OCI-LY7 (cell line): ENCODE data around the gene RNF220. TPM values are rescaled to one million over a fixed set of nuclear protein-coding genes. Genes with fewer than 3 reads are reported as not detected.

ENCODE experiments used
- BruUV-seq: library from RNA; stranded (reverse); fragments of 400-500 nt; replicated peaks from 2 replicates; lab custom pipeline; 2021; lab: Mats Ljungman, UMichigan
- CTCF ChIA-PET: fragments of 300-600 bp; sonication (Branson Sonifier 250); formaldehyde crosslinking; loops from one replicate; lab custom pipeline; 2022; ENCODE audit warnings: antibody characterized with exemption; ENCODE audit not compliant: unreplicated experiment; lab: Charles Lee
- POLR2A ChIA-PET: fragments of 300-600 bp; sonication (Branson Sonifier 250); formaldehyde crosslinking; loops from one replicate; lab custom pipeline; 2022; ENCODE audit warnings: antibody characterized with exemption; lab: Charles Lee
- DNase-seq: peaks from one replicate; pipeline ENCODE4 v3.0.0-alpha.2; 2015; ENCODE audit warnings: low spot score
- H2AFZ ChIP-seq: fragments of 200-600 bp; sonication (generic), shearing (Covaris generic); 2 replicates; pipeline ENCODE4 v1.6.1; 2014; ENCODE audit warnings: mild to moderate bottlenecking, antibody characterized with exemption, low read length, moderate library complexity
- H3K27ac ChIP-seq: fragments of 200-600 bp; sonication (generic); 2 replicates; pipeline ENCODE4 v1.5.1; 2014; ENCODE audit warnings: mixed run types, low read depth, mild to moderate bottlenecking, moderate library complexity, low read length, inconsistent platforms; ENCODE audit not compliant: poor library complexity, severe bottlenecking
- H3K36me3 ChIP-seq: fragments of 200-600 bp; sonication (generic); 2 replicates; pipeline ENCODE4 v1.6.1; 2014; ENCODE audit warnings: mild to moderate bottlenecking, antibody characterized with exemption, low read length, moderate library complexity, mixed read lengths; ENCODE audit not compliant: insufficient read depth
- H3K4me1 ChIP-seq: fragments of 200-600 bp; sonication (generic); 2 replicates; pipeline ENCODE4 v1.5.1; 2014; ENCODE audit warnings: mild to moderate bottlenecking, low read length; ENCODE audit not compliant: insufficient read depth, poor library complexity, severe bottlenecking
- H3K4me2 ChIP-seq: fragments of 200-600 bp; sonication (generic); 2 replicates; pipeline ENCODE4 v1.6.1; 2014; ENCODE audit warnings: mild to moderate bottlenecking, low read length
- H3K4me3 ChIP-seq: fragments of 200-600 bp; sonication (generic); 2 replicates; pipeline ENCODE4 v1.5.1; 2014; ENCODE audit warnings: mild to moderate bottlenecking, low read depth, low read length; ENCODE audit not compliant: poor library complexity, severe bottlenecking
- H3K79me2 ChIP-seq: fragments of 200-600 bp; sonication (generic); 2 replicates; pipeline ENCODE4 v1.6.1; 2016; ENCODE audit warnings: low read depth, mild to moderate bottlenecking, low read length, moderate library complexity, mixed read lengths; ENCODE audit not compliant: insufficient read depth
- H3K9me2 ChIP-seq: fragments of 200-600 bp; sonication (generic); 2 replicates; pipeline ENCODE4 v1.6.1; 2016; ENCODE audit warnings: mild to moderate bottlenecking, low read length, mixed read lengths; ENCODE audit not compliant: insufficient read depth
- H3K9me3 ChIP-seq: fragments of 200-600 bp; sonication (generic); 2 replicates; pipeline ENCODE4 v1.6.1; 2014; ENCODE audit warnings: mild to moderate bottlenecking, mixed run types, low read length, mixed read lengths
- H4K20me1 ChIP-seq: fragments of 200-600 bp; sonication (generic); 2 replicates; pipeline ENCODE4 v1.6.1; 2014; ENCODE audit warnings: mild to moderate bottlenecking, antibody characterized with exemption, low read length, moderate library complexity, mixed read lengths; ENCODE audit not compliant: insufficient read depth
- EZH2phosphoT487 ChIP-seq: fragments of 200-600 bp; sonication (generic); IDR thresholded peaks from 2 replicates; pipeline ENCODE4 v1.6.1; 2018; ENCODE audit warnings: low read depth, borderline replicate concordance, mild to moderate bottlenecking, mixed run types, antibody characterized with exemption, low read length, moderate library complexity, mixed read lengths
- intact Hi-C: fragments of 100-400 bp; cut with micrococcal nuclease; formaldehyde crosslinking; loops from one replicate; pipeline ENCODE4 v1.10.0; 2022; ENCODE audit not compliant: unreplicated experiment
- total RNA-seq, 2 experiments: library from RNA; depleted of rRNA in 1 of 2; stranded (reverse); fragments of >200 nt in 1 of 2; shearing (Covaris generic) in 1 of 2; gene quantifications; 2 replicates each; pipeline ENCODE4 v1.2.3, GENCODE V29; 2014 to 2022
- TF ChIP-seq, protein P1 (sequence below): fragments of 200-600 bp; sonication (generic); conservative IDR thresholded peaks from 2 replicates; pipeline ENCODE4 v1.5.1; 2014; ENCODE audit warnings: mild to moderate bottlenecking, antibody characterized with exemption, low read length, moderate library complexity, mixed read lengths

Gene RNF220
- total RNA-seq, 2 experiments from 2014 or later: 82.3 to 85.5 TPM

DNA sequence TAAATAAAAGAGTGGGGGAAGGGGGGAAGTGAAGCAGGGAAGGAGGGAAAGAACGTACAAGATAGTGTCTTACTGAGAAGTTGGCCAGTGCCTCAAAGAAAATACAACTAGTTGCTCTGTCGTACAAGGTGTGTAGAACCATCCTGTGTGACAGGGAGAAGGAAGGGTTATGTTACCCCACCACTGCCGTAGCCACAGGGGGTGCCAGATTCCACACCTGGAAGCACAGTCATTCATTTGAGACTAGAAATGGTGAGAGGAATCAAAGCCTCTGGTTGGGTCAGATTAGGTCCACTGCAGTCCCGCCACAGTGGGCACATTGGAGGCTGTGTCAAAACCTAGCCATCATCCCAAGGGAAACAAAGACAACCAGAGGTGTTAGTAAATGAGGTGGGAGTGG is 47.3 kb upstream of the RNF220 start:
- Histone ChIP-seq H3K36me3 (no peaks in the 10 kb centered on the region), H3K4me1 (peaks cover 23% of the 10 kb centered on the region), H3K27ac (no peak overlapping the region), H3K4me3 (no peak overlapping the region), H3K4me2 (no peak overlapping the region), H3K9me2 (no peaks in the 10 kb centered on the region), H2AFZ (no peak overlapping the region), H4K20me1 (no peaks in the 10 kb centered on the region), H3K79me2 (peaks cover 14% of the 10 kb centered on the region; the same call in 1 of the 2 replicates), H3K9me3 (no peaks in the 10 kb centered on the region)
- no TSS peak for BruUV-seq
- ChIA-PET POLR2A (no interaction called here), CTCF (no interaction called here)
- no peak for TF ChIP-seq EZH2phosphoT487
- TF ChIP-seq, protein P1, sequence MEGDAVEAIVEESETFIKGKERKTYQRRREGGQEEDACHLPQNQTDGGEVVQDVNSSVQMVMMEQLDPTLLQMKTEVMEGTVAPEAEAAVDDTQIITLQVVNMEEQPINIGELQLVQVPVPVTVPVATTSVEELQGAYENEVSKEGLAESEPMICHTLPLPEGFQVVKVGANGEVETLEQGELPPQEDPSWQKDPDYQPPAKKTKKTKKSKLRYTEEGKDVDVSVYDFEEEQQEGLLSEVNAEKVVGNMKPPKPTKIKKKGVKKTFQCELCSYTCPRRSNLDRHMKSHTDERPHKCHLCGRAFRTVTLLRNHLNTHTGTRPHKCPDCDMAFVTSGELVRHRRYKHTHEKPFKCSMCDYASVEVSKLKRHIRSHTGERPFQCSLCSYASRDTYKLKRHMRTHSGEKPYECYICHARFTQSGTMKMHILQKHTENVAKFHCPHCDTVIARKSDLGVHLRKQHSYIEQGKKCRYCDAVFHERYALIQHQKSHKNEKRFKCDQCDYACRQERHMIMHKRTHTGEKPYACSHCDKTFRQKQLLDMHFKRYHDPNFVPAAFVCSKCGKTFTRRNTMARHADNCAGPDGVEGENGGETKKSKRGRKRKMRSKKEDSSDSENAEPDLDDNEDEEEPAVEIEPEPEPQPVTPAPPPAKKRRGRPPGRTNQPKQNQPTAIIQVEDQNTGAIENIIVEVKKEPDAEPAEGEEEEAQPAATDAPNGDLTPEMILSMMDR: no peak
- DNase-seq: no peak
- intact Hi-C loops: no loop called here

DNA sequence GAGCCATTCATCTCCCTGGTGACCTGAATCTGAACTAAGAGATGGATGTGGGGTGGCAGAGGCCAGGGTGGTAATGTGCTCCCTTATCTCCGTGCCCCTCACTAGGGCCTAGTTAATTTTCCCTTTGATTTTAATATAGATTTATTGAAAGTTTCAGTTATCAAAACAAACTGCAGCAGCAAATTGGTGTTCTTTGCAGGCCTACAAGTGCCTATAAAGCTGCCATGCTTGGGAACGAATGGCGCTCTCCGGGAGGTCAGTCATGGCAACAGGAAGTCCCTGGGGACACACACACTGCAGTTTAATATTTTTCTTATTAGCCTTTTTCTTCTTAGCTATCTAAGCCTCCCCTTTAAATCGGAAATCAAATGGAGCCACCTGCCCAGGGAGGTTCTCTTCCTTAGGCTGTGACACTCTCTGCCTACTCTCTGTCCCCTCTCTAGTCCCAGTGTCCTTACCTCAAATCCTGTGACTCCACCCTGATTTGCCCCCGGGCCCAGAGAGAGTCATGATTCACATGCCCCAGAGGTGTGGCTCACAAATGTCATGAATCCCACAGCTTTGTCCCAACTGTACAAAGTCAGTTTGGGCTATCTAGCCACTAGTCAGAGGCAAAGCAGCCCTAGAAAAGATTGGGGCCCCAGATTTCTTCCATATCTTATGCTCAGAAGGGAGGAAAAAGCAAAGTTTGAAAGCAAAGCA is 45.7 kb upstream of the RNF220 start:
- no peak overlapping the region for H2AFZ ChIP-seq
- H3K4me1 ChIP-seq: peaks cover 20% of the 10 kb centered on the region
- TF ChIP-seq, protein P1: no peak
- no peak for DNase-seq
- no TSS peak for BruUV-seq
- no peaks in the 10 kb centered on the region for H3K9me3 ChIP-seq
- intact Hi-C loops: no loop called here
- peaks cover 4% of the 10 kb centered on the region; the same call in 1 of the 2 replicates for H3K79me2 ChIP-seq
- ChIA-PET CTCF (no interaction called here), POLR2A (interaction anchor here (0.7 kb wide), 1 partner anchor 43 kb away, joined by 5 read pairs; no protein-coding TSS in a partner anchor)
- H3K9me2 ChIP-seq: no peaks in the 10 kb centered on the region
- no peak overlapping the region for H3K27ac ChIP-seq
- no peaks in the 10 kb centered on the region for H3K36me3 ChIP-seq
- no peak overlapping the region for H3K4me2 ChIP-seq
- no peaks in the 10 kb centered on the region for H4K20me1 ChIP-seq
- H3K4me3 ChIP-seq: no peak overlapping the region

DNA sequence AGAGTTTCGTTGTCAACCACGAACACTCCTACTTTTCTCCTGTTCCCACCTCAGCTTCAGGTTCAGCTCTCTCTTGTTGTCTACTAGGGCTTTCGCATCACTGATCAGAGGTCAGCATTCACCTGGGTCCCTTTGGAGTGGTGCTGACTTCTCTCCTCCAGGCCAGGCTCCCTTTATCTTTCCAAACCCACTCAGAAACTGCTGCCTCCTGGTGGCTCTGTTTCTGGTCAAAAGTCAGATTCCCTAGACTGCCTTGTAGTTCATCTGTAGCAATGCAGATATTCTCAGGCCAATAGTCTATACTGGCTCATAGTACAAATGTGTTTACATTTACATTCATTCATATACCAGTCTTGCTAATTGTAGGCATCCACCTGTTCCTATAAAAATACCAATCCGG is 43.6 kb upstream of the RNF220 start:
- no peak overlapping the region for H3K4me2 ChIP-seq
- H2AFZ ChIP-seq: no peak overlapping the region
- H3K4me3 ChIP-seq: no peak overlapping the region
- H3K9me3 ChIP-seq: no peaks in the 10 kb centered on the region
- no peak for TF ChIP-seq EZH2phosphoT487
- TF ChIP-seq, protein P1: no peak
- H3K9me2 ChIP-seq: no peaks in the 10 kb centered on the region
- no peak overlapping the region for H3K27ac ChIP-seq
- no peaks in the 10 kb centered on the region for H4K20me1 ChIP-seq
- no peaks in the 10 kb centered on the region for H3K36me3 ChIP-seq
- no peaks in the 10 kb centered on the region for H3K79me2 ChIP-seq
- ChIA-PET POLR2A (interaction anchor here (0.7 kb wide), 1 partner anchor 809 kb away, joined by 3 read pairs; no protein-coding TSS in a partner anchor), CTCF (no interaction called here)
- BruUV-seq: no TSS peak
- peaks cover 13% of the 10 kb centered on the region for H3K4me1 ChIP-seq
- intact Hi-C loops: no loop called here
- no peak for DNase-seq
